A673 (cell line): ENCODE measurements around the gene ZNF516.

Experiments
- EZH2 ChIP-seq: fragments of 200-600 bp; sonication (generic); IDR thresholded peaks from 2 replicates; pipeline ENCODE4 v1.6.1; 2017; ENCODE audit warnings: borderline replicate concordance, low read depth, mild to moderate bottlenecking, mixed read lengths, antibody characterized with exemption, low read length; ENCODE audit not compliant: poor library complexity, severe bottlenecking
- TF ChIP-seq, protein P1 (sequence below): fragments of 300-800, 200-600 bp; sonication (generic); conservative IDR thresholded peaks from 2 replicates; pipeline ENCODE4 v1.5.1; 2017; ENCODE audit warnings: low read depth, mild to moderate bottlenecking, antibody characterized with exemption, low read length, moderate library complexity, mixed read lengths

DNA sequence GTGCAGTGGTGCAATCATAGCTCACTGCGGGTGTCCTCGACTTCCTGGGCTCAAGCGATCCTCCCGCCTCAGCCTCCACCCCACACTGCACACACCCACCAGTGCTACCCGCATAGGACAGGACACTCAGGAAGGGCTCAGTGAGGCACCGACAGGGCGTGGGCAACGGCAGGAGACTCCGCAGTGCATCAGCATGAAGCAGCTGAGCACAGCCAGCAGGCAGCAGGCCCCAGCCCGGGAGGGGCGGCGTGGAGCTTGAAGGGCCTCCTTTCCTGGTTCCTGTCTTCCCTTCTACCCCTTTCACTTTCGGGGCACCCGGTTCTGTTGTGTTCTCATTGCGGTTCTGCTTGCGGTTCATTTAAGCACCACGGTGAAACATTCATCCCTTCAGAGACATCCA is 89.8 kb downstream of the ZNF516 start:
- TF ChIP-seq, protein P1, sequence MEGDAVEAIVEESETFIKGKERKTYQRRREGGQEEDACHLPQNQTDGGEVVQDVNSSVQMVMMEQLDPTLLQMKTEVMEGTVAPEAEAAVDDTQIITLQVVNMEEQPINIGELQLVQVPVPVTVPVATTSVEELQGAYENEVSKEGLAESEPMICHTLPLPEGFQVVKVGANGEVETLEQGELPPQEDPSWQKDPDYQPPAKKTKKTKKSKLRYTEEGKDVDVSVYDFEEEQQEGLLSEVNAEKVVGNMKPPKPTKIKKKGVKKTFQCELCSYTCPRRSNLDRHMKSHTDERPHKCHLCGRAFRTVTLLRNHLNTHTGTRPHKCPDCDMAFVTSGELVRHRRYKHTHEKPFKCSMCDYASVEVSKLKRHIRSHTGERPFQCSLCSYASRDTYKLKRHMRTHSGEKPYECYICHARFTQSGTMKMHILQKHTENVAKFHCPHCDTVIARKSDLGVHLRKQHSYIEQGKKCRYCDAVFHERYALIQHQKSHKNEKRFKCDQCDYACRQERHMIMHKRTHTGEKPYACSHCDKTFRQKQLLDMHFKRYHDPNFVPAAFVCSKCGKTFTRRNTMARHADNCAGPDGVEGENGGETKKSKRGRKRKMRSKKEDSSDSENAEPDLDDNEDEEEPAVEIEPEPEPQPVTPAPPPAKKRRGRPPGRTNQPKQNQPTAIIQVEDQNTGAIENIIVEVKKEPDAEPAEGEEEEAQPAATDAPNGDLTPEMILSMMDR = no peak
- no peak for TF ChIP-seq EZH2
